ENCODE data around the gene RTN4R. TPM values are rescaled to one million over a fixed set of nuclear protein-coding genes. Genes with fewer than 3 reads are reported as not detected.

Gene RTN4R
- total RNA-seq, 1 experiment from 2014 or later = 19.0 TPM

- H3K9me2 ChIP-seq (ENCODE audit: insufficient read depth) = no peaks in the 10 kb centered on the region
- no peak overlapping the region for H2AFZ ChIP-seq (ENCODE audit: low read depth, low read length, poor library complexity, severe bottlenecking)
- no TSS peak for BruUV-seq (replicated peaks)
- H4K20me1 ChIP-seq (ENCODE audit: insufficient read depth) = no peaks in the 10 kb centered on the region
- H3K27me3 ChIP-seq (ENCODE audit: insufficient read depth, low read length) = no peaks in the 10 kb centered on the region
- CTCF ChIA-PET = interaction anchor here (1.3 to 1.5 kb wide), 2 partner anchors 20 to 76 kb away, joined by 3 read pairs; no protein-coding TSS in a partner anchor
- POLR2A ChIA-PET = no interaction called here
- RAD21 ChIA-PET (ENCODE audit: low non-redundant PET in 1 of 2, low total read pairs in 2 of 2, uncharacterized antibody in 2 of 2, unreplicated experiment in 2 of 2) = no interaction called here
- peaks cover 36% of the 10 kb centered on the region for H3K79me2 ChIP-seq (ENCODE audit: insufficient read depth, low read length)
- intact Hi-C loops (cut with micrococcal nuclease) = no loop called here
- peak overlapping the region; percentile 90 for H3K4me2 ChIP-seq (ENCODE audit: low read length)
- DNase-seq (ENCODE audit: low read depth, low spot score) (peak; percentile 75), ATAC-seq (peak; percentile 76)
- peak overlapping the region; percentile 83 for H3K27ac ChIP-seq (ENCODE audit: low read depth, low read length)
- H3K9me3 ChIP-seq (ENCODE audit: control insufficient read depth in 1 of 2, insufficient read depth in 1 of 2, low read depth in 1 of 2, low read length in 2 of 2) = no peaks in the 10 kb centered on the region
- H3K4me3 ChIP-seq (replicated peaks in 1 of 2; ENCODE audit: low read depth in 1 of 2, low read length in 2 of 2) = peak overlapping the region; percentile 90 to 94
- peak; percentile 68 for TF ChIP-seq POLR2AphosphoS5 (IDR thresholded peaks at IDR 0.05; ENCODE audit: low read depth, low read length)
- no peak for TF ChIP-seq RAD21 (IDR thresholded peaks at IDR 0.05; ENCODE audit: low read depth)
- TF ChIP-seq POLR2A (IDR thresholded peaks at IDR 0.05; ENCODE audit: borderline replicate concordance, extremely low read depth, insufficient read depth, insufficient read length) = peak; percentile 46
- 0 out of 6 replicates have a peak, but pooled peaks of 1 of the 3 experiments have one; percentile 6 for TF ChIP-seq CTCF (IDR thresholded peaks at IDR 0.05 in 2 of 3, conservative IDR thresholded peaks at IDR 0.05 in 1 of 3; ENCODE audit: borderline replicate concordance in 1 of 3, insufficient read depth in 1 of 3, low read depth in 2 of 3, low read length in 2 of 3)
- H3K36me3 ChIP-seq (ENCODE audit: control insufficient read depth in 1 of 2, insufficient read depth in 2 of 2, low read length in 2 of 2) = no peaks in the 10 kb centered on the region
- peaks cover 42 to 73% of the 10 kb centered on the region in 2 experiments for H3K4me1 ChIP-seq (ENCODE audit: control insufficient read depth in 1 of 2, insufficient read depth in 2 of 2, low read length in 2 of 2)
- H3K9ac ChIP-seq (ENCODE audit: low read length) = peak overlapping the region; percentile 81
Measured at GRCh38 chr22:20205964-20206708, 62.0 kb downstream of the RTN4R start.

GRCh38 chr22:20205464-20205963, 62.6 kb downstream of the RTN4R start:
- Histone ChIP-seq H4K20me1 (ENCODE audit: insufficient read depth) (no peaks in the 10 kb centered on the region), H3K27ac (ENCODE audit: low read depth, low read length) (peak overlapping the region; percentile 83), H3K9me2 (ENCODE audit: insufficient read depth) (no peaks in the 10 kb centered on the region), H3K27me3 (ENCODE audit: insufficient read depth, low read length) (no peaks in the 10 kb centered on the region), H3K9me3 (ENCODE audit: control insufficient read depth in 1 of 2, insufficient read depth in 1 of 2, low read depth in 1 of 2, low read length in 2 of 2) (no peaks in the 10 kb centered on the region), H3K4me1 (ENCODE audit: control insufficient read depth in 1 of 2, insufficient read depth in 2 of 2, low read length in 2 of 2) (peaks cover 37 to 66% of the 10 kb centered on the region in 2 experiments), H2AFZ (ENCODE audit: low read depth, low read length, poor library complexity, severe bottlenecking) (no peak overlapping the region), H3K36me3 (ENCODE audit: control insufficient read depth in 1 of 2, insufficient read depth in 2 of 2, low read length in 2 of 2) (no peaks in the 10 kb centered on the region), H3K79me2 (ENCODE audit: insufficient read depth, low read length) (peaks cover 30% of the 10 kb centered on the region), H3K4me3 (replicated peaks in 1 of 2; ENCODE audit: low read depth in 1 of 2, low read length in 2 of 2) (peak overlapping the region; percentile 90 to 94), H3K4me2 (ENCODE audit: low read length) (peak overlapping the region; percentile 90), H3K9ac (ENCODE audit: low read length) (peak overlapping the region; percentile 81)
- ATAC-seq (no peak), DNase-seq (ENCODE audit: low read depth, low spot score) (no peak)
- RAD21 ChIA-PET (ENCODE audit: low non-redundant PET in 1 of 2, low total read pairs in 2 of 2, uncharacterized antibody in 2 of 2, unreplicated experiment in 2 of 2) = no interaction called here
- intact Hi-C loops (cut with micrococcal nuclease) = no loop called here
- CTCF ChIA-PET = interaction anchor here (1.3 to 1.5 kb wide), 2 partner anchors 19 to 76 kb away, joined by 3 read pairs; no protein-coding TSS in a partner anchor
- TF ChIP-seq CBX3 (IDR thresholded peaks at IDR 0.05; ENCODE audit: low read depth) = no peak
- TF ChIP-seq POLR2A (IDR thresholded peaks at IDR 0.05; ENCODE audit: borderline replicate concordance, extremely low read depth, insufficient read depth, insufficient read length) = no peak
- no peak for TF ChIP-seq CTCF (IDR thresholded peaks at IDR 0.05 in 2 of 3, conservative IDR thresholded peaks at IDR 0.05 in 1 of 3; ENCODE audit: borderline replicate concordance in 1 of 3, insufficient read depth in 1 of 3, low read depth in 2 of 3, low read length in 2 of 3)
- TF ChIP-seq SIN3A (IDR thresholded peaks at IDR 0.05; ENCODE audit: low read depth) = no peak
- TF ChIP-seq RAD21 (IDR thresholded peaks at IDR 0.05; ENCODE audit: low read depth) = no peak
- TF ChIP-seq EGR1 (IDR thresholded peaks at IDR 0.05; ENCODE audit: low read depth) = no peak
- TSS peak; percentile 68 for BruUV-seq (replicated peaks)
- POLR2A ChIA-PET = no interaction called here

Measured in HCT116 (cell line).